Body of pancreas (tissue), 4 donors: ENCODE measurements around the gene AFM. TPM values are rescaled to one million over a fixed set of nuclear protein-coding genes. Genes with fewer than 3 reads are reported as not detected.

Experiments used
- ATAC-seq: fragments of 150-250 bp; one replicate; pipeline ENCODE4 v1.9.1; 2016
- DNase-seq, 4 donors: peaks; one replicate each; pipeline ENCODE4 v3.0.0-alpha.2; 2019
- H3K27ac ChIP-seq, 4 donors: fragments of 200-600 bp; sonication (generic); 1 replicate in 3 of 4; 2 replicates in 1 of 4; pipeline versions ENCODE4 v1.5.1 to v1.6.1; 2016 to 2019; ENCODE audit warnings: mild to moderate bottlenecking in 1 of 4, mixed read lengths in 1 of 4, moderate library complexity in 1 of 4
- H3K27me3 ChIP-seq, 2 donors: fragments of 200-600 bp; sonication (generic); one replicate each; pipeline ENCODE4 v1.6.0; 2016; ENCODE audit warnings: mild to moderate bottlenecking in 1 of 2
- H3K36me3 ChIP-seq, 2 donors: fragments of 200-600 bp; sonication (generic); replicated peaks in 1 of 2; 2 replicates each; pipeline ENCODE4 v1.5.1; 2016; ENCODE audit warnings: low read depth in 2 of 2; ENCODE audit not compliant: insufficient read depth in 1 of 2
- H3K4me1 ChIP-seq: fragments of 200-600 bp; sonication (generic); one replicate; pipeline ENCODE4 v1.6.0; 2016
- H3K4me3 ChIP-seq, 2 donors: fragments of 200-600 bp; sonication (generic); 1 replicate in 1 of 2; 2 replicates in 1 of 2; pipeline ENCODE4 v1.5.1; 2016 to 2019
- H3K9me3 ChIP-seq, 3 donors: fragments of 200-600 bp; sonication (generic); 1 replicate in 2 of 3; 2 replicates in 1 of 3; pipeline ENCODE4 v1.5.1; 2016
- CTCF ChIP-seq, 7 experiments: fragments of 450-650 bp in 4 of 7; fragments of 200-600 bp in 3 of 7; sonication (generic) in 3 of 7; IDR thresholded peaks; one replicate each; pipeline ENCODE4 v1.5.1; 2016 to 2019; ENCODE audit warnings: antibody characterized with exemption in 7 of 7
- POLR2A ChIP-seq, 3 donors: fragments of 450-650 bp; IDR thresholded peaks; one replicate each; pipeline ENCODE4 v1.6.1; 2016; ENCODE audit warnings: antibody characterized with exemption in 3 of 3, mild to moderate bottlenecking in 2 of 3
- WGBS, 2 donors: methylation state at CpG; one replicate each; pipeline ENCODE4 v1.1.5; 2017; 5-methylcytosine and 5-hydroxymethylcytosine counted together
- intact Hi-C: fragments of 100-400 bp; cut with DNase I; formaldehyde crosslinking; loops from one replicate; pipeline ENCODE4 v1.15.1; 2023
- total RNA-seq, 2 donors: library from RNA; depleted of rRNA; stranded (reverse); fragments of >200 nt; gene quantifications; one replicate each; pipeline ENCODE4 v1.1.0, GENCODE V29; 2016

The AFM gene
- total RNA-seq, 2 donors from 2014 or later: 0.33 TPM; not detected in 1

GRCh38 chr4:73523126-73523525 is 41.6 kb downstream of the AFM start:
- Histone ChIP-seq H3K36me3 (no peaks in the 10 kb centered on the region), H3K27me3 (no peaks in the 10 kb centered on the region), H3K4me3 (no peak overlapping the region), H3K27ac (no peak overlapping the region), H3K4me1 (no peaks in the 10 kb centered on the region), H3K9me3 (no peaks in the 10 kb centered on the region)
- TF ChIP-seq CTCF (IDR thresholded peaks at IDR 0.05) (no peak), POLR2A (IDR thresholded peaks at IDR 0.05) (no peak)
- ATAC-seq (no peak), DNase-seq (no peak)
- intact Hi-C loops: no loop called here
- 61 to 75% methylated on average over 2 of the region's 2 CpGs for WGBS, 2 donors

- Histone ChIP-seq H3K4me3 (no peak overlapping the region), H3K4me1 (no peaks in the 10 kb centered on the region), H3K36me3 (no peaks in the 10 kb centered on the region), H3K27me3 (no peaks in the 10 kb centered on the region), H3K27ac (no peak overlapping the region), H3K9me3 (no peaks in the 10 kb centered on the region)
- no peak for DNase-seq
- WGBS, 2 donors: 62 to 81% methylated on average over 1 of the region's 1 CpG
- no peak for ATAC-seq
- TF ChIP-seq POLR2A (IDR thresholded peaks at IDR 0.05) (no peak), CTCF (IDR thresholded peaks at IDR 0.05) (no peak)
- intact Hi-C loops: no loop called here
These were observed 44.1 kb downstream of the AFM start for GRCh38 chr4:73525611-73526010.

- DNase-seq (no peak), ATAC-seq (no peak)
- no peak overlapping the region for H3K4me3 ChIP-seq
- 87 to 95% methylated on average over 1 of the region's 1 CpG for WGBS, 2 donors
- no peak overlapping the region for H3K27ac ChIP-seq
- no peaks in the 10 kb centered on the region for H3K27me3 ChIP-seq
- TF ChIP-seq CTCF (IDR thresholded peaks at IDR 0.05) (no peak), POLR2A (IDR thresholded peaks at IDR 0.05) (no peak)
- intact Hi-C loops: no loop called here
- no peaks in the 10 kb centered on the region for H3K36me3 ChIP-seq
- H3K4me1 ChIP-seq: no peaks in the 10 kb centered on the region
- no peaks in the 10 kb centered on the region for H3K9me3 ChIP-seq
These were observed 45.7 kb downstream of the AFM start for GRCh38 chr4:73527196-73527595.

GRCh38 chr4:73528171-73528570 is 46.6 kb downstream of the AFM start:
- Histone ChIP-seq H3K9me3 (no peaks in the 10 kb centered on the region), H3K4me1 (no peaks in the 10 kb centered on the region), H3K27ac (no peak overlapping the region), H3K36me3 (no peaks in the 10 kb centered on the region), H3K4me3 (no peak overlapping the region), H3K27me3 (no peaks in the 10 kb centered on the region)
- ATAC-seq: no peak
- intact Hi-C loops: no loop called here
- TF ChIP-seq POLR2A (IDR thresholded peaks at IDR 0.05): no peak
- TF ChIP-seq CTCF (IDR thresholded peaks at IDR 0.05): no peak
- no peak for DNase-seq
- 89 to 97% methylated on average over 2 of the region's 2 CpGs for WGBS, 2 donors

- ATAC-seq: peak; percentile 55
- H3K27me3 ChIP-seq: no peaks in the 10 kb centered on the region
- intact Hi-C loops: no loop called here
- no peaks in the 10 kb centered on the region for H3K9me3 ChIP-seq
- WGBS, 2 donors: 60 to 77% methylated on average over 2 of the region's 2 CpGs
- no peak overlapping the region for H3K27ac ChIP-seq
- no peak for TF ChIP-seq POLR2A (IDR thresholded peaks at IDR 0.05)
- no peak for TF ChIP-seq CTCF (IDR thresholded peaks at IDR 0.05)
- H3K4me1 ChIP-seq: peaks cover 17% of the 10 kb centered on the region
- DNase-seq: peak in 2 of 4 donors; percentile 10 to 33
- no peak overlapping the region for H3K4me3 ChIP-seq
- no peaks in the 10 kb centered on the region for H3K36me3 ChIP-seq
These were observed 52.2 kb downstream of the AFM start for GRCh38 chr4:73533515-73534422.
